PC-3 (cell line): Measurements from ENCODE around the gene ZBTB21. TPM values are rescaled to one million over a fixed set of nuclear protein-coding genes. Genes with fewer than 3 reads are reported as not detected.

Experiments
- ATAC-seq: fragments of 200-7000 bp; cut with Tn5 transposase; 2 replicates; pipeline ENCODE4 v1.9.1; 2020; ENCODE audit warnings: mild to moderate bottlenecking, moderate library complexity
- BruUV-seq: library from RNA; stranded (reverse); fragments of 400-500 nt; replicated peaks from 2 replicates; lab custom pipeline; 2021; lab: Mats Ljungman, UMichigan
- CTCF ChIA-PET: fragments of 300-600 bp; sonication (Branson Sonifier 250); formaldehyde crosslinking; loops from one replicate; lab custom pipeline; 2022; ENCODE audit warnings: antibody characterized with exemption; lab: Charles Lee
- POLR2A ChIA-PET: fragments of 300-600 bp; sonication (Branson Sonifier 250); formaldehyde crosslinking; loops from one replicate; lab custom pipeline; 2022; ENCODE audit warnings: antibody characterized with exemption; ENCODE audit not compliant: unreplicated experiment; lab: Charles Lee
- DNase-seq: peaks from one replicate; pipeline ENCODE4 v3.0.0-alpha.2; 2015
- H2AFZ ChIP-seq: fragments of 300-600 bp; sonication (generic); 2 replicates; pipeline ENCODE4 v1.6.0; 2016; ENCODE audit warnings: antibody characterized with exemption, low read length
- H3F3A ChIP-seq: fragments of 300-600 bp; sonication (generic); one replicate; pipeline ENCODE4 v1.6.0; 2017; ENCODE audit warnings: antibody characterized with exemption, low read length, control low read depth, mild to moderate bottlenecking; ENCODE audit not compliant: unreplicated experiment
- H3K27ac ChIP-seq: fragments of 300-600 bp; sonication (generic); 2 replicates; pipeline ENCODE4 v1.5.1; 2016; ENCODE audit warnings: mild to moderate bottlenecking, low read length
- H3K27me3 ChIP-seq: fragments of 300-600 bp; sonication (generic); 2 replicates; pipeline ENCODE4 v1.6.1; 2016; ENCODE audit warnings: low read length, mixed read lengths
- H3K36me3 ChIP-seq: fragments of 300-600 bp; sonication (generic); 2 replicates; pipeline ENCODE4 v1.6.1; 2016; ENCODE audit warnings: low read depth, mixed run types, low read length, mixed read lengths
- H3K4me1 ChIP-seq: fragments of 300-600 bp; sonication (generic); 2 replicates; pipeline ENCODE4 v1.5.1; 2016; ENCODE audit warnings: low read length; ENCODE audit not compliant: insufficient read depth
- H3K4me2 ChIP-seq: fragments of 300-600 bp; sonication (generic); 2 replicates; pipeline ENCODE4 v1.6.0; 2016; ENCODE audit warnings: low read length
- H3K4me3 ChIP-seq: fragments of 300-600 bp; sonication (generic); 2 replicates; pipeline ENCODE4 v1.5.1; 2016; ENCODE audit warnings: mild to moderate bottlenecking, low read length, mixed read lengths
- H3K79me2 ChIP-seq: fragments of 300-600 bp; sonication (generic); 2 replicates; pipeline ENCODE4 v1.6.1; 2017; ENCODE audit warnings: low read length, mixed read lengths
- H3K9ac ChIP-seq: fragments of 300-600 bp; sonication (generic); 2 replicates; pipeline ENCODE4 v1.6.0; 2016; ENCODE audit warnings: mild to moderate bottlenecking, low read length
- H3K9me2 ChIP-seq: fragments of 300-600 bp; sonication (generic); replicated peaks from 2 replicates; pipeline ENCODE4 v1.6.1; 2016; ENCODE audit warnings: mixed run types, low read length, mixed read lengths
- H3K9me3 ChIP-seq: fragments of 300-600 bp; sonication (generic); 2 replicates; pipeline ENCODE4 v1.6.1; 2016; ENCODE audit warnings: low read length, mixed read lengths
- H4K20me1 ChIP-seq: fragments of 300-600 bp; sonication (generic); 2 replicates; pipeline ENCODE4 v1.6.1; 2016; ENCODE audit warnings: low read length, mixed read lengths
- EZH2 ChIP-seq: fragments of 300-600 bp; sonication (generic); IDR thresholded peaks from one replicate; pipeline ENCODE4 v1.6.1; 2017; ENCODE audit warnings: antibody characterized with exemption, mild to moderate bottlenecking, low read length; ENCODE audit not compliant: unreplicated experiment
- EZH2phosphoT487 ChIP-seq: fragments of 300-600 bp; sonication (generic); IDR thresholded peaks from 2 replicates; pipeline ENCODE4 v1.6.1; 2018; ENCODE audit warnings: mild to moderate bottlenecking, antibody characterized with exemption, low read length, borderline replicate concordance
- intact Hi-C: fragments of 100-400 bp; cut with micrococcal nuclease; formaldehyde crosslinking; loops from 2 replicates; pipeline ENCODE4 v1.9.0; 2023
- total RNA-seq: library from RNA; depleted of rRNA; stranded (reverse); fragments of >200 nt; gene quantifications from 2 replicates; pipeline ENCODE4 v1.2.3, GENCODE V29; 2014
- TF ChIP-seq, protein P1 (sequence below): fragments of 300-600 bp; sonication (generic); conservative IDR thresholded peaks from 2 replicates; pipeline ENCODE4 v1.5.1; 2017; ENCODE audit warnings: antibody characterized with exemption, low read depth, mild to moderate bottlenecking, low read length

Gene ZBTB21
- total RNA-seq, 1 experiment from 2014 or later, result 8.1 TPM

DNA sequence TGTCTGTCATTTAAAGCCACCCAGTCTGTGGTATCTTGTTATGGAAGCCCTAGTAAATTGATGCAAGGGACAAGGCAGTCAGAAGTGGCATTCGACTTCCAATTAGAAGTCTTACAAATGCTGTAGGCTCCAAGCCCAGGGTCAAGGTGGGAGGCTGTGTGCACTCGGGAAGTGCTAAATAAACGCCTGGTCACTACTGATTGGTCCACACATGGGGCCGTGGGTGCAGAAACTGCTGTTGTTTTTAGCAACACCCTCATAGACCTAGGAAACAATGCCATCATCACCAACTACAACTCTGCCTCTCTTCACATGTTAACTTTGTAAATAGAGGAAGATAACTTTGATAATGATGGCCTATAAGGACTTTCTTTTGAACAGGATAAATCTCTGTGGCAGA lies 20.2 kb upstream of the ZBTB21 start:
- H3K79me2 ChIP-seq, result no peaks in the 10 kb centered on the region
- CTCF ChIA-PET, result no interaction called here
- POLR2A ChIA-PET, result no interaction called here

DNA sequence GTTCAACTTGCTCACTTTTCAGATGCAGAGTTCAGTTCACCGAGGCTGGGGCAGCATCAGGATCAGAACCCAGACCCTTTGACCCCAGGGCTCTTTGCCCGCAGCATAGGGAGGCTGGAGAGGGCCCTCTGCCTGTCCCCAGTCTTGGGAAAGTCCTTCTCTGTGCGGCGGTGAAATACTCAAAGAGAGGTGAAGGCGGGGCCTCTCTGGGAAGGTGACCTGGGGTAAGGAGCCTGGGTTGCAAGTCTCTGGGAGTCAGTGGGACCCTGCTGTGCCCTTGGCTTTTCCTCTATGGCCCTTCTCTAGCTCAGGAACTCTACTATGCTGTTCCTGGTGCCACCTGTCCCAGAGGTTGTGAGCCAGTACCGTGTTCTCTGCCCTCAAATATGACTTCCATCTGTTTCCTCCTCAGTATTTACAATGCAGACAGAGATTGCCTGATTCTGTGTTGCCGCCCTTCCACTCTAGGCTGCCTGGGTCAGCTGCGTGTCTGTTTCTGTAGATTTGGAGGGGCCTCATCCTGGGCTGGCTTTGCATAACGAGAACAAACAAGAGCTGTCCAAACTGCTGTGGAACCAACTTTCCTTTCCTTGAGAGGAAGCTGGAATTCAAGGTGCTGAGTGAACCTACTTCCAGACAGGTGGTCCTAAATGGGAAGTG lies 18.7 kb upstream of the ZBTB21 start:
- no TSS peak for BruUV-seq
- ChIA-PET POLR2A (no interaction called here), CTCF (no interaction called here)
- Histone ChIP-seq H3K27ac (no peak overlapping the region), H3K9me3 (no peaks in the 10 kb centered on the region), H3K9me2 (no peaks in the 10 kb centered on the region), H3K36me3 (no peaks in the 10 kb centered on the region), H3K4me2 (no peak overlapping the region), H3K27me3 (no peaks in the 10 kb centered on the region), H4K20me1 (no peaks in the 10 kb centered on the region), H3K4me1 (no peaks in the 10 kb centered on the region), H3K79me2 (no peaks in the 10 kb centered on the region), H2AFZ (no peak overlapping the region), H3F3A (no peaks in the 10 kb centered on the region), H3K9ac (no peak overlapping the region), H3K4me3 (no peak overlapping the region)
- DNase-seq (no peak), ATAC-seq (no peak)
- intact Hi-C loops, result no loop called here
- TF ChIP-seq EZH2 (no peak), EZH2phosphoT487 (no peak)
- TF ChIP-seq, protein P1, sequence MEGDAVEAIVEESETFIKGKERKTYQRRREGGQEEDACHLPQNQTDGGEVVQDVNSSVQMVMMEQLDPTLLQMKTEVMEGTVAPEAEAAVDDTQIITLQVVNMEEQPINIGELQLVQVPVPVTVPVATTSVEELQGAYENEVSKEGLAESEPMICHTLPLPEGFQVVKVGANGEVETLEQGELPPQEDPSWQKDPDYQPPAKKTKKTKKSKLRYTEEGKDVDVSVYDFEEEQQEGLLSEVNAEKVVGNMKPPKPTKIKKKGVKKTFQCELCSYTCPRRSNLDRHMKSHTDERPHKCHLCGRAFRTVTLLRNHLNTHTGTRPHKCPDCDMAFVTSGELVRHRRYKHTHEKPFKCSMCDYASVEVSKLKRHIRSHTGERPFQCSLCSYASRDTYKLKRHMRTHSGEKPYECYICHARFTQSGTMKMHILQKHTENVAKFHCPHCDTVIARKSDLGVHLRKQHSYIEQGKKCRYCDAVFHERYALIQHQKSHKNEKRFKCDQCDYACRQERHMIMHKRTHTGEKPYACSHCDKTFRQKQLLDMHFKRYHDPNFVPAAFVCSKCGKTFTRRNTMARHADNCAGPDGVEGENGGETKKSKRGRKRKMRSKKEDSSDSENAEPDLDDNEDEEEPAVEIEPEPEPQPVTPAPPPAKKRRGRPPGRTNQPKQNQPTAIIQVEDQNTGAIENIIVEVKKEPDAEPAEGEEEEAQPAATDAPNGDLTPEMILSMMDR, result no peak

More for the DNA sequence above, 20.2 kb upstream of the ZBTB21 start:
- Histone ChIP-seq H3K27me3 (no peaks in the 10 kb centered on the region), H3K4me2 (no peak overlapping the region), H4K20me1 (no peaks in the 10 kb centered on the region), H3K4me1 (no peaks in the 10 kb centered on the region), H3K9ac (no peak overlapping the region), H3K9me3 (no peaks in the 10 kb centered on the region), H3K4me3 (no peak overlapping the region), H3K36me3 (no peaks in the 10 kb centered on the region), H3K9me2 (no peaks in the 10 kb centered on the region), H3F3A (no peaks in the 10 kb centered on the region), H3K27ac (no peak overlapping the region), H2AFZ (no peak overlapping the region)
- no TSS peak for BruUV-seq
- DNase-seq (no peak), ATAC-seq (no peak)
- intact Hi-C loops, result no loop called here
- TF ChIP-seq, protein P1, result no peak
- no peak for TF ChIP-seq EZH2phosphoT487
- no peak for TF ChIP-seq EZH2
